ENCODE data around the gene SNAI3.

- TF ChIP-seq TCF7L2 (IDR thresholded peaks at IDR 0.05; ENCODE audit: borderline replicate concordance, extremely low read depth, insufficient read depth, insufficient read length): no peak
- TF ChIP-seq CTCF (IDR thresholded peaks at IDR 0.05 in 2 of 3, conservative IDR thresholded peaks at IDR 0.05 in 1 of 3; ENCODE audit: borderline replicate concordance in 1 of 3, insufficient read depth in 1 of 3, low read depth in 2 of 3, low read length in 2 of 3): no peak
These were observed 44.6 kb upstream of the SNAI3 start for GRCh38 chr16:88730632-88731607.
